Measurements from ENCODE around the gene ENPP7. TPM values are rescaled to one million over a fixed set of nuclear protein-coding genes. Genes with fewer than 3 reads are reported as not detected.

The ENPP7 gene
- total RNA-seq, 4 donors from 2014 or later: not detected

DNA sequence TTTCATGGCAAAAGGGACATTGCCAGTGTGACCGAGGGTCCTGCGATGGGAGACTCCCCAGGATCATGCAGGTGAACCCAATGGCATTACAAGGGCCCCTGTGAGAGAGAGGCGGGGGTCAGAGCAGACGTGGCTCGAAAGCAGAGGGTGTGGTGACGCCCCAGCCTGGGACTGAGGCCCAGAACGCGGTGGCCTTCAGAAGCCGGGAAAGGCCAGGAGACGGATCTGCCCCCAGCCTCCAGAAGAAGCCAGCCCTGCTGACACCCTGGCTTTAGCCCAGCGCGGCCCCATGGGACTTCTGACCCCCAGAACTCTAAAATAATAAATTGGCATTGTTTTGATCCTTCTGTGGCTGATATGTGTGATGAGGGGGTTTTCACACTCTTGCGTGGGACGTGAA is 17.4 kb upstream of the ENPP7 start:
- H3K27me3 ChIP-seq: peaks cover 0 to 45% (median 0%) of the 10 kb centered on the region in 4 donors
- no peak overlapping the region for H3K27ac ChIP-seq (replicated peaks in 1 of 4)
- no peaks in the 10 kb centered on the region for H3K36me3 ChIP-seq
- H3K9me3 ChIP-seq: no peaks in the 10 kb centered on the region
- no peak for DNase-seq (ENCODE audit: extremely low spot score)
- intact Hi-C loops (cut with DNase I): no loop called here
- no peak overlapping the region for H3K4me3 ChIP-seq
- peaks cover 0 to 7% (median 3%) of the 10 kb centered on the region in 4 donors for H3K4me1 ChIP-seq
- 79% methylated on average over 4 of the region's 14 CpGs for WGBS
- TF ChIP-seq, protein P1, sequence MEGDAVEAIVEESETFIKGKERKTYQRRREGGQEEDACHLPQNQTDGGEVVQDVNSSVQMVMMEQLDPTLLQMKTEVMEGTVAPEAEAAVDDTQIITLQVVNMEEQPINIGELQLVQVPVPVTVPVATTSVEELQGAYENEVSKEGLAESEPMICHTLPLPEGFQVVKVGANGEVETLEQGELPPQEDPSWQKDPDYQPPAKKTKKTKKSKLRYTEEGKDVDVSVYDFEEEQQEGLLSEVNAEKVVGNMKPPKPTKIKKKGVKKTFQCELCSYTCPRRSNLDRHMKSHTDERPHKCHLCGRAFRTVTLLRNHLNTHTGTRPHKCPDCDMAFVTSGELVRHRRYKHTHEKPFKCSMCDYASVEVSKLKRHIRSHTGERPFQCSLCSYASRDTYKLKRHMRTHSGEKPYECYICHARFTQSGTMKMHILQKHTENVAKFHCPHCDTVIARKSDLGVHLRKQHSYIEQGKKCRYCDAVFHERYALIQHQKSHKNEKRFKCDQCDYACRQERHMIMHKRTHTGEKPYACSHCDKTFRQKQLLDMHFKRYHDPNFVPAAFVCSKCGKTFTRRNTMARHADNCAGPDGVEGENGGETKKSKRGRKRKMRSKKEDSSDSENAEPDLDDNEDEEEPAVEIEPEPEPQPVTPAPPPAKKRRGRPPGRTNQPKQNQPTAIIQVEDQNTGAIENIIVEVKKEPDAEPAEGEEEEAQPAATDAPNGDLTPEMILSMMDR (IDR thresholded peaks at IDR 0.05): no peak
- TF ChIP-seq EP300 (IDR thresholded peaks at IDR 0.05) (no peak), POLR2AphosphoS5 (IDR thresholded peaks at IDR 0.05) (no peak), POLR2A (IDR thresholded peaks at IDR 0.05; ENCODE audit: low read depth) (no peak)

DNA sequence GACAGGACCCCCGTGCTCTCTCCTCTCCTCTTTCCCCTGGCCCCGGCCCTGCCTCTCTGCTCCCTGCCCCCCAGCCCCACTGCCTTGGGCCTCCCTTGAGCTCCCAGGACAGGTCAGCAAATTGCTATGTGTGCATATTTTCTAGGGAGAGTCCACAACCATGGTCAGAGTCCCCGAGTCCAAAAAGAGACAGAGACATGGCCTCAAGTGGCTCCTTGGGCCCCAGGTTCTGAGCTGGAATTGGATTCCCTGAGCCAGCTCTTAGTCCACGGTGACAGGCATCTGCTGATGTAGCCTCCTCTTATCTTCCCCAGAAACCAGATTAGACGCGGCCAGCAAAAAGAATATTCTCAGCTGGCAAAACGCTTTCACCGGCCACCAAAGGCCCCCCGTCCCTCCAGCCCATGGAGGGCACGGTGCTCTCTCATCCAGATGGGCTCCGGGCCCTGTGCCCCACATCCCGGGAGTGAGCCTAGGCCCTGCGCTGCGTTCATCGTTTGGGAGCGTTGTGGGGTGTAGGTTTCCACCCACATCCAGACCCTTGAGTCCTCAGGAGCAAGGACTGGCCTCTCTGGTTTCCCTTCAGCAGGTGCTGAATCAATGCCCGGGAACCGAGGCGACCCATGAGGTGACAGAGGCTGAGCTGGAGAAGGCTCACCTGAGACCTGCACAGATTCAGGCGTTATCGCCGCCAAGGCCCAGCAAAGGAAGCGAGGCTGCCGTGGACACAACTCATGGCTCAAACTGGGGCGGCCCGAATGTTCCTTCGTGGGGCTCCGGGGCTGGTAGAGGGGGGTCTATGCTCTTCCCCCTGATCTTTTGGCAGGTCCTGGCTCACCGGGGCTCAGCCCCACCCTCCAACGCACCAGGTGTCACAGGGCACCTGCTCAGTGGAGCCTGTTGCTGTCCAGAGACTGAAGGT is 16.3 kb upstream of the ENPP7 start:
- peaks cover 0 to 44% (median 0%) of the 10 kb centered on the region in 4 donors for H3K27me3 ChIP-seq
- no peak overlapping the region for H3K4me3 ChIP-seq
- TF ChIP-seq, protein P1 (IDR thresholded peaks at IDR 0.05): no peak
- TF ChIP-seq POLR2AphosphoS5 (IDR thresholded peaks at IDR 0.05) (no peak), EP300 (IDR thresholded peaks at IDR 0.05) (no peak), POLR2A (IDR thresholded peaks at IDR 0.05; ENCODE audit: low read depth) (no peak)
- intact Hi-C loops (cut with DNase I): no loop called here
- H3K27ac ChIP-seq (replicated peaks in 1 of 4): no peak overlapping the region
- no peaks in the 10 kb centered on the region for H3K9me3 ChIP-seq
- H3K4me1 ChIP-seq: no peaks in the 10 kb centered on the region
- 85% methylated on average over 20 of the region's 30 CpGs for WGBS
- H3K36me3 ChIP-seq: no peaks in the 10 kb centered on the region
- DNase-seq (ENCODE audit: extremely low spot score): no peak

GRCh38 chr17:79715098-79715942 is 15.4 kb upstream of the ENPP7 start:
- Histone ChIP-seq H3K27ac (replicated peaks in 1 of 4) (no peak overlapping the region), H3K9me3 (no peaks in the 10 kb centered on the region), H3K4me3 (no peak overlapping the region), H3K27me3 (peaks cover 0 to 44% (median 0%) of the 10 kb centered on the region in 4 donors), H3K36me3 (no peaks in the 10 kb centered on the region), H3K4me1 (no peaks in the 10 kb centered on the region)
- intact Hi-C loops (cut with DNase I): no loop called here
- 54% methylated on average over 14 of the region's 16 CpGs for WGBS
- TF ChIP-seq EP300 (IDR thresholded peaks at IDR 0.05): no peak
- TF ChIP-seq, protein P1 (IDR thresholded peaks at IDR 0.05): no peak
- no peak for TF ChIP-seq POLR2A (IDR thresholded peaks at IDR 0.05; ENCODE audit: low read depth)
- TF ChIP-seq POLR2AphosphoS5 (IDR thresholded peaks at IDR 0.05): no peak
- DNase-seq (ENCODE audit: extremely low spot score): no peak

GRCh38 chr17:79715943-79716797 is 14.6 kb upstream of the ENPP7 start:
- Histone ChIP-seq H3K27me3 (peaks cover 0 to 44% (median 0%) of the 10 kb centered on the region in 4 donors), H3K4me3 (no peak overlapping the region), H3K9me3 (no peaks in the 10 kb centered on the region), H3K27ac (replicated peaks in 1 of 4) (no peak overlapping the region), H3K36me3 (no peaks in the 10 kb centered on the region), H3K4me1 (no peaks in the 10 kb centered on the region)
- TF ChIP-seq, protein P1 (IDR thresholded peaks at IDR 0.05): no peak
- TF ChIP-seq EP300 (IDR thresholded peaks at IDR 0.05): no peak
- no peak for TF ChIP-seq POLR2A (IDR thresholded peaks at IDR 0.05; ENCODE audit: low read depth)
- no peak for TF ChIP-seq POLR2AphosphoS5 (IDR thresholded peaks at IDR 0.05)
- intact Hi-C loops (cut with DNase I): no loop called here
- WGBS: 59% methylated on average over 20 of the region's 25 CpGs
- no peak for DNase-seq (ENCODE audit: extremely low spot score)
